GM12891 (cell line): ENCODE measurements around the gene ZFAND3.

Experiments
- POLR2A ChIP-seq: IDR thresholded peaks from 2 replicates; pipeline ENCODE4 v1.6.1; 2011; ENCODE audit warnings: low read depth, low read length, control low read depth
- POLR2AphosphoS5 ChIP-seq: IDR thresholded peaks from 2 replicates; pipeline ENCODE4 v1.6.1; 2011; ENCODE audit warnings: low read depth, low read length, control low read depth

- no peak for TF ChIP-seq POLR2A
- TF ChIP-seq POLR2AphosphoS5: no peak
Observed at GRCh38 chr6:38170666-38171355, 351.3 kb downstream of the ZFAND3 start.
